ENCODE measurements around the gene KDM3A.

Gene KDM3A, protein sequence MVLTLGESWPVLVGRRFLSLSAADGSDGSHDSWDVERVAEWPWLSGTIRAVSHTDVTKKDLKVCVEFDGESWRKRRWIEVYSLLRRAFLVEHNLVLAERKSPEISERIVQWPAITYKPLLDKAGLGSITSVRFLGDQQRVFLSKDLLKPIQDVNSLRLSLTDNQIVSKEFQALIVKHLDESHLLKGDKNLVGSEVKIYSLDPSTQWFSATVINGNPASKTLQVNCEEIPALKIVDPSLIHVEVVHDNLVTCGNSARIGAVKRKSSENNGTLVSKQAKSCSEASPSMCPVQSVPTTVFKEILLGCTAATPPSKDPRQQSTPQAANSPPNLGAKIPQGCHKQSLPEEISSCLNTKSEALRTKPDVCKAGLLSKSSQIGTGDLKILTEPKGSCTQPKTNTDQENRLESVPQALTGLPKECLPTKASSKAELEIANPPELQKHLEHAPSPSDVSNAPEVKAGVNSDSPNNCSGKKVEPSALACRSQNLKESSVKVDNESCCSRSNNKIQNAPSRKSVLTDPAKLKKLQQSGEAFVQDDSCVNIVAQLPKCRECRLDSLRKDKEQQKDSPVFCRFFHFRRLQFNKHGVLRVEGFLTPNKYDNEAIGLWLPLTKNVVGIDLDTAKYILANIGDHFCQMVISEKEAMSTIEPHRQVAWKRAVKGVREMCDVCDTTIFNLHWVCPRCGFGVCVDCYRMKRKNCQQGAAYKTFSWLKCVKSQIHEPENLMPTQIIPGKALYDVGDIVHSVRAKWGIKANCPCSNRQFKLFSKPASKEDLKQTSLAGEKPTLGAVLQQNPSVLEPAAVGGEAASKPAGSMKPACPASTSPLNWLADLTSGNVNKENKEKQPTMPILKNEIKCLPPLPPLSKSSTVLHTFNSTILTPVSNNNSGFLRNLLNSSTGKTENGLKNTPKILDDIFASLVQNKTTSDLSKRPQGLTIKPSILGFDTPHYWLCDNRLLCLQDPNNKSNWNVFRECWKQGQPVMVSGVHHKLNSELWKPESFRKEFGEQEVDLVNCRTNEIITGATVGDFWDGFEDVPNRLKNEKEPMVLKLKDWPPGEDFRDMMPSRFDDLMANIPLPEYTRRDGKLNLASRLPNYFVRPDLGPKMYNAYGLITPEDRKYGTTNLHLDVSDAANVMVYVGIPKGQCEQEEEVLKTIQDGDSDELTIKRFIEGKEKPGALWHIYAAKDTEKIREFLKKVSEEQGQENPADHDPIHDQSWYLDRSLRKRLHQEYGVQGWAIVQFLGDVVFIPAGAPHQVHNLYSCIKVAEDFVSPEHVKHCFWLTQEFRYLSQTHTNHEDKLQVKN (N-terminal part only)

DNA sequence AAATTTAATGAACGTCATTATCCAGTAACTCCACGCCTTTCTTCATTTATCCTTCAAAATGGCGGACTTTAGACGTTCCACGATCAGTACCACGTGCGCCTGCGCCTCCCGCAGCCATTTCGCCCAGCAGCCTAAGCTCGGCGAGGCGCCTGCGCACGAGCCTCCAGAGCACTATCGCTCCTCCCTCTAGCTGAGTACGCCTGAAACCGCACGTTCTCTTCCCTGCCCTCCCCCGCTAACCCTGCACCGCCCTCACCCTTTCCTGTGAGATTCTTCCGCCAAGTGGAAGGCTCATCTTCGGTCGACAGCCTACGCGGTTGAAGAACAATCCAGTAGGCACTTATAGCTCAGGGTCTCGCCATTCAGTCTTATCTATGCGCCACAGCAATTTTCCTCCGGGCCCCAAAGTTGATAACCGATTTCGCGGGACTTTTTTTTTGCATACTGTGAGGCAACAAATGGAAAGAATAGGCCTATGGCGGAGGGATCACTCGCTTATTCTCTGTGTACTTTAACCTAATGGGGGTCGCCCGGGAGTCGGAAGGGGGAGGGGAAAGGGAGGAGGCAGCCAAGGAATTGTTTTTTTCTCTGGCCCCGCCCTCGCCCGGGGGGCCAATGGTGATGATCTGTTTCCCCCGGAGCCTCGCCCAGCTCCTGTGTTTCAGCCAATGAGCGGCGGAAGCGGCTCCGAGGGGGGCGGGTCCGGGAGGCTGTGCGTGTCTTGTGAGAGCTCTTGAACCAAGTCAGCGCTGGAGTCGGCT is at the start of gene KDM3A:
TSS of gene KDM3A (plus strand) at position 741 of the 761 bp plus-strand sequence. CDS start 677 bp downstream, outside the sequence.
- peak; percentile 96 to 99 for DNase-seq

DNA sequence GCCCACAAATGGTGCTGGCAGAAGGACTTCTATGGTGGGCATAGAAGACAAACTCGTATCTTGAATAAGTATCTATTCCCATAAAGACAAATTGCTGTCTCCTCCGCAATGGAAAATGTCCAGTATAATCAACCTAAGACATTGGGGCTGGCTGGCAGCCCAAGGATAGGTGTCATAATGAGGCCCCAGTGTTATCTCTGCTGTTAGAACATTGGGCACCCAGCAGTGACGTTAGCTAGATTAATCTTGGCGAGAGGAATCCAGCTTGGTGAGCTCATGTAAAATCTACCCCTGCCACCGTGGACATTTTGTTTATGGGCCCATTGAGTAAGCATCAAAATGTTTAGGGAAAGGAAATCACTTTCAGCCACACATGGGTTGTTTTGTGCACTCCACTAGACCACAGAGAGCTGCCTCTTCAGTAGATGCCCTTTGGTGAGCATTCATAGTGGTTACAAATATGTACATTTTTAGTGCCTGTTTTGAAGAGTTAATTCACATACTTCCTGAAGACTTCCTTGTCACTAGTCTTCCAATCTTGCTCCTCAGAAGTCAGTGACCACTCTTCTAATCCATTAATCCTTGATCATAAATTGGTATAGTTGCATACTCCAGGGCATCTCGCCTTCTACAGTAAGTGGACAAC is 48.2 kb upstream of the KDM3A start:
- no peak for DNase-seq

DNA sequence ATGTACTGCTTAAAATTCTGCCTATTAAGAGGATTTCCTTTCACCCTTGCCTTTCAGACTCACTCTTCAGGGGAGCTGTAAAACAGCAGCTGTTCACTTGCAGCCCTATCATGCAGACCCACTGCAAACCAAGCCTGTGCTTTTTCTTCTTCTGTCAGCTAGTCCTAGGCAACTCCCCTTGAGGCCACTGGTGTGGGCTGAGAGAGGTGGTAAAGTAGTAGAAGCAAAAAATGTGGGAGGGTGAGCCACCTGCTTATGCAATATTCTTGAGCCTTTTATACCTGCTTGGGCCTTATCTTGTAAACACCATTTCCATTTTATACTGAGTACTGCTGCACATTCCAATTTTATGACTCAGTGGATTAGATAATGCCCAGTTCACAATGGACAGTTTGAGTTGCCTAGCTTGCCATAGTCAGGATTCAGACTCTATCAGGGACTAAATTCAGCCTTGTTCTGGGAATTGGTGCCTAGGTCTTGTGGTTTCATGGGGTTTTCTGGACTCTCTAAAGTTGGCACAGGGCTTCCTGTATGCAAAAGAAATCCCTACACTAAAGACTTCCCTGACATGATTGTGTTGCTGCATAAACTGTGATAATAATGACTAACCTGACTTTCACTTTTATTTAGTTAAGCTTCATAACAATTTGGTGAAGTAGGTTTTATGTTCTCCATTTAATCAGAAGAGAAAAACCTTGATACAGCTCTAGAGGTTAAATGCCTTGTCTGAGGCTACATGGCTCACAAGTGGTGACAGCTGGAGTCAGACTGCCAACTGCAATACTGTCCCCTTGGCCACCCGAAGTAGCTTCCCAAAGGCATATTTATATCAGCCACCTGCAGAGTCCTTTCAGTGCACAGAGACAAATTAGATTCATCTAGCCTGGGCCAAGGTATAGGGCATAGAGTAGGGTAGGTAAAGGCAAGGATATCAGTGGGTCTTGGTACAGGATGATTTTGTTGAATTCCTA is 47.4 kb upstream of the KDM3A start:
- no peak for DNase-seq

DNA sequence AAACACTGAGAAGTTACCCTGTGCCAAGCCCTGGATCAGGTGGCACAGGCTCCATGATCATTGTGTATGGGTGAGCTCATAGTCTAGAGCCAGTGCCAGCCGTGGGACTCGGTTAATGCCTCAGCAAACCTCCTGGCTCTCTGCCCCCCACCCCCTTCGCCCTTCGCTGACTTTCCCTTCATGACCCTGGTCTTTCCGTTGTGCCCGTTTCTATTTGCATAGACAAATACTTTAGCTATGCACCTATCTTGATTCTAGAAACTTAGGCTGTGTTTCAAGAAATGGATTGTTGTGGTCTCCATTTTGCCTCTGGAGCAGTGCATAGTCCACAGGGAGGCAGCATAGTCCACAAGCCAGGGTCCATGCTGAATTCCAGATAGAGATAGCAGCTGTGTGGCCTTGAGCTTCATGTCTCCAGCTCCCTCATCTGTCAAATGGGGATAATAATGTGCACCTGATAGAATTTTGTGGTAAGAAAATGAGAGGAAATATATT is 44.8 kb upstream of the KDM3A start:
- DNase-seq: no peak

DNA sequence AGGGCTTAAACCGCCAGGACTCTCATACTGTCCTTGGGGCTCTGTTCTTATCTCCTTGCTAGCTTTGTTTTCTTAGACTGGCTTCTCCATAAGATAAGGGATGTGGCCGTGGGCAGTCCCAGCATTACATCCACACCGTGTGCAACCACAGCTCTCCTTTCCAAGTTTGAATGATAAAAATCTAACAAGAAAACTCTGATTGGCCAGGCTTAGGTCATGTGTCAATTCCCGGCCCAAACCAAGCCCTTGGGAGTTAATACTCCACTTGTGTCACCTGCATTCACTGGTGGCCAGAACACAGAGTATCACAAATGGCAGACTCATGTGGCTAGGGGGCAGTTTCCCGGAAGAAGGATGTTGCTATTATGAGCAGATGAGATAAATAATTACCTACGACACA is 43.2 kb upstream of the KDM3A start:
- DNase-seq: no peak

DNA sequence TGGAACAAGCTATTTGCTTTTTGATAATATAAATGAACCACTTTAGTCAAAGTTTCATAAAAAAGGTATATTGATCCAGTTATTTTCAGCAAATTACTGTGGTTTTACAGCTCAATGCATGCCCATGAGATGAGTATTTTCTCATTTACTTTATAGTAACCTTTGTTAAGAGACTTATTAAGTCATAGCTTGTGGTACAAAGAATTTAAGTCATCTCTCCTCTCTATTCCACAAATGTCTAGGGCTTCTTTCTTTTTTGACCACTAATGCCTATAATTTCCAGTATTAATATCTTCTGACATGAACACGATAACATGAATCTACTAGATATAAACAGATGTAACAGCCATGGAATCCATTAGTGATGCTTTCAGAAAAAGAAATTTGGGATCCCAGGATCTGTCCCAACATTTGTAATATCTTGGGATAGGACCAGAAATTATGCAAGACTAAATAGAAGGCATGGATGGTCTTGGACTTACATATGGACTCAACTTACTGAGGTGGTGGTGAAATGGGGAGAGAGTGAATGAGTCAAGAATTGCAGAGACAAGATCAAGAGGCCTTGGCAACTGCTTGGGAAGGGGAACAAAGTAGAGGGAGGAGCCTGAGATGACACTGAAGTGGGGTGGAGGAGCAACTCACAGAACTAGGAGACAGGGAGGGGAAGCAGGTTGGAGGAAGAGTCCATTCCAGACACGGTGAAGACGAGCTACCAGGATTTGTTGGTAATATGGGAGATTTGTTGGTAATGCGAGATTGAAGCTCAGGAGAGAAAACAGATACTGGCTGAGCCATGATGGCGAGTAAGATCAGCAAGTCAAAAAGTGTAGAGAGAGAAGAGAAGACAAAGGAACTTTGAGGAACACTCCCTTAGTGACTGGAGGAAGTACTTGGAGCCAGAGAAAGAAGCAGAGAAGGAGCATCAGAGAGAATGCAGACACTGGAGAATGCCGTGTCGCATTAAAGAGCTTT is 42.4 kb upstream of the KDM3A start:
- no peak for DNase-seq

DNA sequence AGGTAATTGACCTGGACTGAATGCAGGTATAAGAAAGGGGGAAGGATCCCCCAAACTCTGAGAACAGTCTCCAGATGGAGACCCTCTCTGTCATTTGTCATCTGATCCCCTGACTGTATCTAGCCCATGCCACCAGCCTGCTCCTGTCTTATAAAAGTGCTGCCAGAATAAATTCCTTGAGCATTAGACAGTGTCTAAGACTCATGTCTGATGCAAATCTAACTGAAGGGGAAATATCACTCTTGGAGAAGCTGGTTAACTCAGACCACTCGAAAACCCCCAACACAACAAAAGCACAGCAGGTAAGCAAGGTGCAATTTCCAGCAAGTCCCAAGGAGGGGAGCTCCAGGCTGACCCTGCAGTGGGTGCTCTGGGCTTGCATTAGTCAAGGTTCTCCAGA is 40.9 kb upstream of the KDM3A start:
- DNase-seq: no peak

DNA sequence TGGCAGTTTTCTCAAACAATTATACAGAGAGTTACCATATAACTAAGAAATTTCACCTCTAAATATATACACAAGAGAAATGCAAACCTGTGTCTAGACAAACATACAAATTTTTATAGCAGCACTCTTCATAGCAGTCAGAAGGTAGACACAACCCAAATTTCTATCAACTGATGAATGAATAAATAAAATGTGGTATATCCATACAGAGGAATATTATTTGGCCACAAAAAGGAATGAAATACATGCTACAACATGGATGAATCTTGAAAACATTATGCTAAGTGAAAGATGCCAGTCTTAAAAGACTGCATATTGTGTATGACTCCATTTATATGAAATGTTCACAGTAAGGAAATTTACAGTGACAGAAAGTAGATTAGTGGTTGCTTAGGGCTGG is 30.6 kb upstream of the KDM3A start:
- no peak for DNase-seq

DNA sequence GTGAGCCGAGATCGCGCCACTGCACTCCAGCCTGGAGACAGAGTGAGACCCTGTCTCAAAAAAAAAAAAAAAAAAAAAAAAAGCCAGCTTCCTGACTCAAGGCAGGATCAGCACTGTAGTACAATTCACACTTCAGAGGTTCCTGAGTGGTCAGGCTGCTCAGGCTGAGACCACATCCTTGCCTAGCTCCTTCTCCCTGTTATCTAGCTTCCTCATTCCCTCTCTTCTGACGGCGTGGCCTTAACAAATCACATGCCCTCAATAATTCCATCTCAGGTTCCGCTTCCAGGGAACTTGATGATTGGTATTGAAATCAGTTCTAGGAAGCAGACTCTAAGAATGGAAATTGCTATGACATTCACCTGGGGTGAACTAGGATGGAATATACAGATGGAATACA is 29.8 kb upstream of the KDM3A start:
- no peak for DNase-seq

DNA sequence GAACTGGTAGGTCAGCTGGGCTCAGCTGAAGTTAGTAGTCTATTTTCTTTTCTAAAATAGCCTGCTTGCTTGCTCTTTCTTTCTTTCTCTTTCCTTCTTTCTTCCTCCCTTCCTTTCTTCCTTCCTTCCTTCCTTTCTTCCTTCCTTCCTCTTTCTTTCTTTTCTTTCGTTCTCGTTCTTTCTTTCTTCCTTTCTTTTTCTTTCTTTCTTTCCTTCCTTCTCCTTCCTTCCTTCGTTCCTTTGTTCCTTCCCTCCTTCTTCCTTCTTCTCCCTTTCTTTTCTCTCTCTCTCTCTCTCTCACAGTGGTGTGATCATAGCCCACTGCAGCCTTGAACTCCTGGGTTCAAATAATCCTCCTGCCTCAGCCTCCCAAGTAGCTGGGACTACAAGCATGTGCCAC is 29.2 kb upstream of the KDM3A start:
- DNase-seq: no peak

DNA sequence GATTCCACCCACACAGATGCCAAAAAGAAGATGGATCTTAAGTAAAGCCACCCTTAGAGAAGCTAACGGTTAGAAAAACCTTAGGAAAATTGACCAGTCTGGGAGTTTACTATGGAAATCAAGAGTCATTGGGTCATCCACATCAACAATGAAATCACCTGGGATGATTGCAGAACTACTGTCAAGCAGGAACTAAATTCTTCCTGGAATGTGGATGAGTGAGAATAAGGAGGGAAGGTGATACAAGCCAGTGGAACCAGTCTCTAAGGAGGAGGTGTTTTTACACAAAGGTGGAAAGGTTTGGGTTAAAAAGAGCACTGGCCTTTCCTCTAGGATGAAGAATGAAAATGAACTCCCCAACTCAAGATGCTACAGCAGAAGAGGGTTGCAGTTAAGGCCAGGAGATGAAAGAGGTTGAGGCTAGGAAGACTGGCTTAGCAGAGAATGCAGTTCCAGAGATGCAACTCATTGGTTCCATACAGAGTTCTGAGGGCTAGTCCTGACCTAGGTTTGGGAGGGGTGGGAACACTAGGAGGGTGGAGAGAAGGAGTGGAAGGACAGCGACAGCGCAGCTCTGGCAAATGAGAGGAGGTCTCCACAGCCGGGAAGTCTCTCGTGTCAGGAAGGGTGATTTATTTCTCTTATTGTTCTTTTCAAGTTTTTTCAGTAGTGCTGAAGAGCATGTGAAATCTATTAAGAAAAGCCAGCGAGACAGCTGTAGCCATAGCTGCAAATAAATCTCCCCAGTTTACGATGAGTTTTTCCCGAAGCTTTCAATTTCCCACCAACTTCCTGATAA is 27.7 kb upstream of the KDM3A start:
- DNase-seq: no peak

DNA sequence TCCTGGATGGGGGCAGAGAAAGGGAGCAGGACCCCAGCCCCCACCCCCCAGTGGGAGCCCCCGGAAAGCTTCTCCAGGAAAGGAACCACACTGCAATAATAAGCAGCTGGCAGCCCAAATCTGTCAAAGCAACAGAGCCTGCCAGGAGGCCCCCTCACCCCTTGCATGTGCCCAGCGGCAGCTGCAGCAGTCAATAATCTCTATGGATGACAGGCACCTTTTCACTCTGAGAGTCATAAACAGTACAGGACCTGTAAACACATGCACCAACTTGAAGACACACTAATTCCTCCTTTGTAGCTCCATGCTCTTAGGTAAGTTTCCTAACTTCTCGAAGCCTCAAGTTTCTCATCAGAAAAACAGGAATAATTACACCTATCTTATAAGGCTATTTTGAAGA is 26.2 kb upstream of the KDM3A start:
- DNase-seq: no peak

DNA sequence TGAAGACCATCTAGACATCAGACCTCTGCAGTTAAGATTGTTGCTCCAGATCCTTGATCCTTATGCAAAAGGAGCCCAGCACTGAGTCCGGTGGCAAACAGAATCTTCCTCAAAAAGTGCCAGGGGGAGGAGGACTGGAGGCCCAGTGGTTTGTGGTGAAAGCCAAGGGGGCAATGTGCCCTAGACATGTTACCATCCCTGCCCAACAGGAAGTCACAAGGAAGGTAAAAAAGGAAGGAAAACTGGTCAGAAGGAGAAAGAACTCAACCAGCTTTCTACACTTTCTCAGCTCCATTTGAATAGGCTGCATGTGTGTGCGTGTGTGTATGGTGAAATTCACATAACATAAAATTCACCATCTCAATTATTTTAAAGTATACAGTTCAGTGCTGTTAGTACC is 25.0 kb upstream of the KDM3A start:
- no peak for DNase-seq

DNA sequence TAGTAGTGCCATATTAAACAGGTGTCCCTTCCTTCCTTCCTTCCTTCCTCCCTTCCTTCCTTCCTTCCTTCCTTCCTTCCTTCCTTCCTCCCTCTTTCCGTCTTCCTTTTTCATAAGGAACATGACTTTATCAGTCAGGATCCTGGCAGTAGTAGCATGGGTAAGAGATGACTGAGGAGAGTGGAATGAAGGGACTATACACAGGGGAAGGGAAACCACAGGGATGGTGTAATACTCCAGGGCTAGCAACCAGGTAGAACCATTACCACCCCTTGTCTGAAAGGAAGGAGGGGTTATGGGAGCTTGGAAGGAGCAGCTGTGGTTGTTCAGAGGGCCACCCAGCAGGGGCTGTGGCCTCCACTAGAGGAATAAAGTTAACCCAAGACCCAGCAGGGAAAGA is 23.2 kb upstream of the KDM3A start:
- no peak for DNase-seq

DNA sequence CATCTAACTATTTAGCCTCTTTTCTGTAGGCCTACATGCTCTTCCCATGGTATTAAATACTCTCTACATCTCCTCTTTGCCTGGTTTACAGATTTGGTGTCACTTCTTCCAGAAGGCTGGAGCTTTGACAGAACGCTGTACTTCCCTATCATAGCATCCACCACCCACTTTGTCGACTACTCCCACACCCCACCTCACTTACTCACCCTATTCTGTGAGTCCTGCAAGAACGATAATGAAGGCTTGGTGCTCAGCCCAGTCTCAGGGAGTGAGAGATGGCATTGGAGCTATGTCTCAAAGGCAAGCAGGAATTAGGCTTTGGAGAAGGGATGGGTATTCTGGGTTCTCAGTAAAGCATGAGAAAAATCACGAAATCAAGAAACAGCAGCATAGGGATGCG is 20.3 kb upstream of the KDM3A start:
- no peak for DNase-seq

DNA sequence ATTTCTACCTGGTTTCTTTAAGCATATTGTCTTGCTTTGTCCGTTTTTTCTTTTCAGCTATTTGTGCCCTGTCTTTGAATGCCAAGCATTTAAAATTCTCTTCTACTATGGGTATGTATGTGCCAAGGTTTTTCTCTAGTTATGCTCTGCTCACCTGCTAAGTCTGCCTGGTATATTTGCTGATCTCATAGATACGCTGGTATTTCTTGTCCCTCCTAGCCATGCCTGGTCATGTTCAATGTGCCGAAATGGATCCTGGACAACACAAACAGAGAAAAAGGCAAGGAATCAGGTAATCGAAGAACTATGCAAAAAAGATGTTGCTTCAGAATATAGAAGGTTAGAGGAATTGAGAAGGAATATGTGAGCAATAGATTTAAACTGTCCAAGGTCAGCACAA is 14.9 kb upstream of the KDM3A start:
- no peak for DNase-seq

DNA sequence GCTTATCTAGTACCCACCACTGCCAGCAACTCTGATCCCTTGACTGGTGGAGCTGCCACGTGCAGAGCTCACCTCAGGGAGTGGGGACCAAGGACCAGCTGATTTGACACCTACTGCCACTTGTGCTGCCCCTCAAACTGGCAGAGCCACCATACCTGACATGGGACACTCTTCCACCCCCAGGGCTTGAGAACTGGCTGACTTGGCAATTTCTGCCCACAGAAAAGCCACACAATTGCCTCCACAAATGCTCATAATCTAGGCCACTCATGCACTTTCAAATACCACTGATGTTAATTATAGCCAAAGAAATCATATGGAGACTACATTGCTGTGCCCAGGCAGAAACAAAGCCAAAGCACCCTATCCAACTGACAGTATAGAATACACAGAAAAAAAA is 11.8 kb upstream of the KDM3A start:
- no peak for DNase-seq

DNA sequence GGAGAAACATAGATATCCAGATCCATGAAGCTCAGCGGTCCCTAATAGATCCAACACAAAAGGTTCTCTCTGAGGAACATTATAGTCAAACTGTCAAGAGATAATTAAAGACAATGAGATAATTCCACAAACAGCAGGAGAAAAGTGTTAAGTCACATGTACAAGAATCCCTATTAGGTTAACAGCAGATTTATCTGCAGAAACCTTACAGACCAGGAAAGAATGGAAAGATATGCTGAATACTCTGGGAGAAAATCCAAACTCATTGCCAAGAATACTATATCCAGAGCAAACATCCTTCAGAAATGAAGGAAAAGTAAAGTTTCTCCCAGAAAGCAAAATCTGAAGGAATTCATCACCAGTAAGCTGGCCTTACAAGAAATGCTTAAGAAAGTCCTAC is 10.8 kb upstream of the KDM3A start:
- no peak for DNase-seq
